Astrocyte of the spinal cord (primary cell): Measurements from ENCODE around the gene CDC5L.

Experiments used
- DNase-seq: peaks from one replicate; pipeline ENCODE4 v3.0.0; 2011; ENCODE audit warnings: low read depth, low spot score
- H3K4me3 ChIP-seq: 2 replicates; pipeline ENCODE4 v1.5.1; 2011; ENCODE audit warnings: low read depth, mild to moderate bottlenecking, low read length, moderate library complexity
- CTCF ChIP-seq: IDR thresholded peaks from 2 replicates; pipeline ENCODE4 v1.5.1; 2012; ENCODE audit warnings: low read depth, mild to moderate bottlenecking, low read length, inconsistent platforms
- in situ Hi-C: cut with HindIII; loops from 2 replicates; pipeline ENCODE4 v1.10.0; 2017; ENCODE audit warnings: low sequenced_read_pairs

Gene CDC5L

GRCh38 chr6:44463728-44464450 lies 76.4 kb downstream of the CDC5L start:
- no peak overlapping the region for H3K4me3 ChIP-seq
- in situ Hi-C loops, result no loop called here
- TF ChIP-seq CTCF, result no peak
- DNase-seq, result no peak

- in situ Hi-C loops, result no loop called here
- DNase-seq, result no peak
Observed at GRCh38 chr6:44464527-44465310, 77.2 kb downstream of the CDC5L start.

GRCh38 chr6:44466955-44467354 lies 79.4 kb downstream of the CDC5L start:
- in situ Hi-C loops, result no loop called here
- H3K4me3 ChIP-seq, result no peak overlapping the region
- no peak for DNase-seq
- TF ChIP-seq CTCF, result no peak

More at GRCh38 chr6:44464527-44465310, 77.2 kb downstream of the CDC5L start:
- no peak overlapping the region for H3K4me3 ChIP-seq
- no peak for TF ChIP-seq CTCF

- in situ Hi-C loops, result no loop called here
- H3K4me3 ChIP-seq, result no peak overlapping the region
- DNase-seq, result no peak
- TF ChIP-seq CTCF, result no peak
Observed at GRCh38 chr6:44468835-44469234, 81.3 kb downstream of the CDC5L start.

GRCh38 chr6:44470115-44470464 lies 82.6 kb downstream of the CDC5L start:
- TF ChIP-seq CTCF, result no peak
- no peak for DNase-seq
- H3K4me3 ChIP-seq, result no peak overlapping the region
- in situ Hi-C loops, result no loop called here

GRCh38 chr6:44470746-44471145 lies 83.2 kb downstream of the CDC5L start:
- no peak for TF ChIP-seq CTCF
- in situ Hi-C loops, result no loop called here
- no peak for DNase-seq
- no peak overlapping the region for H3K4me3 ChIP-seq
